Epidermal melanocyte (primary cell): ENCODE measurements around the gene FLAD1.

ENCODE experiments used
- DNase-seq: peaks from one replicate; pipeline ENCODE4 v3.0.0; 2011; ENCODE audit warnings: low spot score; ENCODE audit not compliant: insufficient read length

The FLAD1 gene

DNA sequence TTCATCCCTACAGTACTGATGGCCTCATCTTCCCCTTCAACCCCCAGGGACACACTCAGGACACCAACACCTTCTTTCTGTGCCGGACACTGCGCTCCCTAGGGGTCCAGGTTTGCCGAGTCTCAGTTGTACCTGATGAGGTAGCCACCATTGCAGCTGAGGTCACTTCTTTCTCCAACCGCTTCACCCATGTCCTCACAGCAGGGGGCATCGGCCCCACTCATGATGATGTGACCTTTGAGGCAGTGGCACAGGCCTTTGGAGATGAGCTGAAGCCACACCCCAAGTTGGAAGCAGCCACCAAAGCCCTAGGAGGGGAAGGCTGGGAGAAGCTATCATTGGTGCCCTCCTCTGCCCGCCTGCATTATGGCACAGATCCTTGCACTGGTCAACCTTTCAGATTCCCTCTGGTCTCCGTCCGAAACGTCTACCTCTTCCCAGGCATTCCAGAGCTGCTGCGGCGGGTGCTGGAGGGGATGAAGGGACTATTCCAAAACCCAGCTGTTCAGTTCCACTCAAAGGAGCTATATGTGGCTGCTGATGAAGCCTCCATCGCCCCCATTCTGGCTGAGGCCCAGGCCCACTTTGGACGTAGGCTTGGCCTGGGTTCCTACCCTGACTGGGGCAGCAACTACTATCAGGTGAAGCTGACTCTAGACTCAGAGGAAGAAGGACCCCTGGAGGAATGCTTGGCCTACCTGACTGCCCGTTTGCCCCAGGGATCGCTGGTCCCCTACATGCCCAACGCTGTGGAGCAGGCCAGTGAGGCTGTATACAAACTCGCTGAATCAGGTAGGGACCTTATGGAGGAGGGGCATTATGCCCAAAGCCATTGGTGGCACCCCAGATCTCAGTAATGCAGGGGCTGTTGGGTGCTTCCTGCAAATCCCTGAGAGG, 5.2 kb downstream of the FLAD1 start:
- no peak for DNase-seq

DNA sequence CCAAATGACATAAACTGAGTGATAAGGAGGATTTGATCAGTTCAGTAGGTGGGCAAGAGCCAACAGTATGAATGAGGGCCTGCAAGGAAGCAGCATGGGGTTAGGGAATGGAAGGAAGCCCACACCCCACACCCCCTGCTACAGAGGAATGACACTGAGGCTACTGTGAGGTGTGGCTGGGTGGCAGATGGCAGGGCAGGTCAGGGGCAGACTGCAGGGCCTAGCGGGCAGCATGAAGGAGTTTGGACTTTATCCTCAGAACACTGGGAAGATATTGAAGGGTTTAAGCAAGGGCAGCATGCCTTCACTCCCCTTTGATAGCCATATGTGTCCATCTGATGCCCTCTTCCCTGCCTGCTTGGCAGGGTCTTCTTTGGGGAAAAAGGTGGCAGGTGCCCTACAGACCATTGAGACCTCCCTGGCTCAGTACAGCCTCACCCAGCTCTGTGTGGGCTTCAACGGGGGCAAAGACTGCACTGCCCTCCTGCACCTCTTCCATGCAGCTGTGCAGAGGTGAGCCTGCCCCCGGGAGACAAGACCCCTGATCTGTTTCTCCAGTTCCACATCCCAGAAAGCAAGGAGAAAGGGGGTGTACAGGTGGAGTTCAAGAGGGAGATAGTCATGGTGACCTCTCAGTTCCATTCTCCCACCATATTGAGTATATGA, 6.2 kb downstream of the FLAD1 start:
- DNase-seq = no peak

DNA sequence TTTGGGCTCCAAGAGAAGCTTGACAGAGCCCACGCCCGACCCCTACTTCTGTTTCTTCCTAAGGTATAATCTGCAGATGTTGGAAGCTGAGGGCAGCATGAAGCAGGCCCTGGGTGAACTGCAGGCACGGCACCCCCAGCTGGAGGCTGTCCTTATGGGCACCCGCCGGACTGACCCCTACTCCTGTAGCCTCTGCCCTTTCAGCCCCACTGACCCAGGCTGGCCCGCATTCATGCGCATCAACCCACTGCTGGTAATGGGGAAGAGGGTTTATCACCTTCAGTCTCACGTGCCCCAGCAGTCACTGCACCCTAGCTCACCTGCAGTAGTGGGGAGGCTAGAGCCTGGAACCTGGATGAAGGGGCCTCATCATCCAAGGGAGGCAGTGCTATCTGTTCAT, 7.1 kb downstream of the FLAD1 start:
- DNase-seq = no peak

DNA sequence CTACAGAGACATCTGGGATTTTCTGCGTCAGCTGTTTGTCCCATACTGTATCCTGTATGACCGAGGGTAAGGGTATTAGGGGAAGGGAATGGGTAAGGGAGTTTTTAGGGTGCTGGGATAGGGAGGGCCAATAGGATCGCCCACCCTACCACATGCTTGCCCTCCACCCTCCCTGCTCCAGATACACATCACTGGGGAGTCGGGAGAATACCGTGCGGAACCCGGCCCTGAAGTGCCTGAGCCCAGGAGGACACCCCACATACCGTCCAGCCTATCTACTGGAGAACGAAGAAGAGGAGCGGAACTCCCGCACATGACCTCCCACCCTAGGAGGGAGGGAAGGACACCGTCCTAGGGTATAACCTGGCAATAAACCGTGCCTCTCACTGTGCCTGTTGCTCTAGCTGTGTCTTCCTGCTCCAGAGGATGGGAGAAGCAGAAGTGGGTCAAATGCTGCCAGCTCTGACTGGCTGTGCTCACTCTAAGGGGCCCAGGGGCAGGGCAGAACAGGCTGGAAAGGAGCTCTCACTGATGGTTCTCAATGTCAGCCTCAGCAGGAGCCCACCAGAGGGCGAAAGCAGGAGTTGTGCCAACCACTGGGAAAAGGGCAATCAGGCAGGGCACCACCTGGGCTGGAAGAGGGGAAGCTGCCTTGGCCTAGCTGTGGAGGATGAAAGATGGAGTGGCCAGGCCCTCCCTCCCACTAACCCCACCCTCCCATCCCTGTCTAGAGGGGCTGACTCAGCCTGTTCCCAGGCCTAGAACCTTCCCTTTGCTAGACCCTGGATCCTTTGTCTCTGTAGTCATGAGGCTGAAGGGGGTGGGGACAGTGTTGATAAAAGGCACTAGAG, 9.8 kb downstream of the FLAD1 start:
- no peak for DNase-seq

DNA sequence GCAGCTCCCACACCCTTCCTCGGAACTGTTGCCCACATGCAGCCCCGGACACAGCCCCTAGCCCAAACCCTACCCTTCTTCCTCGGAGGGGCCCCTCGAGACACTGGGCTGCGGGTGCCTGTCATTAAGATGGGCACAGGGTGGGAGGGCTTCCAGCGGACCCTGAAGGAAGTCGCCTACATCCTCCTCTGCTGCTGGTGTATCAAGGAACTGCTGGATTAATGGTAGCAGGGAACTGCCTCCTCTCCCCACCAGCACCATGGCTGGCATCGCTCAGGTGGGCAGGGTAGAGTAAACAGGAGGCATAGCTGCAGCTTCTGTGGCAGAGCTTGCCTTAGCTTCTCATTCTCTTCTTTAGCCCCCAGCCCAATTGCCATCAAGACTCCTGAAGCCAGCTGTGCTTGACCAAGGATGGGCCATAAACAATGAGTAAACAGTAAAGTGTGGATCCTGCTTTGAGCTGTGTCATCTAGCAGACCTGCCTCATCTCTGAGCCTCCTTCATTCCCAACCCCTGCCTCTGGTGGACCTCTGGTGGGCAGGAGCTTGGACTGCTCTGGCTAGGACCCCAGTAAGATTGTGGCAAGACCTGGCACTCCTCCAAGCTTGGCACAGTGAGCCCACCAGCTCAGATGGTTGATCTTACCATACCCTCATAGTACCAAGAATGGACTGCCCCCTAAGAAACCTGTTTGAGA, 10.6 kb downstream of the FLAD1 start, which contains the start of gene LENEP:
LENEP (plus strand) TSS at position 15 of the 697 bp plus-strand sequence; CDS start at position 37, 22 bp downstream.
- no peak for DNase-seq

DNA sequence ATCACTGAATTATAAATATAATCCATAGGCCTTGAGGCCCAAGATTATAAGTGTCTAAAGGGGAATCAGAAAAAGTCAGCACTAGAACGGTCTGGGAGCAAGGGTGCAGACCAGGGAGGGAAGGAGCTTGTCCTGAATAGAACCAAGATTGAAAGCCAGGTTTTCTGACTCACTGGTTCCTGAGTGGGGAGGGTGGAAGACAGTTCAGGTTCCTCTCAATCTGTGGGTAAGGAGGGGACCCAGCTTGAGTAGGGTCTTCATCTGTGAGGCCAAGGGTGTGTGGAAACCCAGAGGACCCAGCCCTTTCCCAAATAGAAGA, 11.1 kb downstream of the FLAD1 start:
- no peak for DNase-seq

DNA sequence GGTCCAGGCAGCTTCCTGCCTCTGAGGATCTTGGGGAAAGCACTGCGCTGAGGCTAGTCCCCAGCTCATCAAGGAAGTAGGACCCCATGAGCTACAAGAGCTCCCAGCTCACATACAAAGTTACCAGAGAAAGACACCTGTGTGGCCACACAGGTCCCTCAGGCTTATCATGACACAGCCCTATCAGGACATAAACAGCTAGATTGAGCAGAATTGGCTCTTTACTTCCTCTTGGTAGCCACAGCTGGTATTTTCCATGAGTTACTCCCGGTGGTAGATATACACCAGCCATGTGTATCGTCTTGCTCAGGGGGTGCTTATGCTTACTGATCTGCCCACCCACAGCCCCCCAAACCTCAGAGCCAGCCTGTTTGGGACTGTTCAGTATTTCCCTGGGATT, 11.4 kb downstream of the FLAD1 start:
- no peak for DNase-seq

DNA sequence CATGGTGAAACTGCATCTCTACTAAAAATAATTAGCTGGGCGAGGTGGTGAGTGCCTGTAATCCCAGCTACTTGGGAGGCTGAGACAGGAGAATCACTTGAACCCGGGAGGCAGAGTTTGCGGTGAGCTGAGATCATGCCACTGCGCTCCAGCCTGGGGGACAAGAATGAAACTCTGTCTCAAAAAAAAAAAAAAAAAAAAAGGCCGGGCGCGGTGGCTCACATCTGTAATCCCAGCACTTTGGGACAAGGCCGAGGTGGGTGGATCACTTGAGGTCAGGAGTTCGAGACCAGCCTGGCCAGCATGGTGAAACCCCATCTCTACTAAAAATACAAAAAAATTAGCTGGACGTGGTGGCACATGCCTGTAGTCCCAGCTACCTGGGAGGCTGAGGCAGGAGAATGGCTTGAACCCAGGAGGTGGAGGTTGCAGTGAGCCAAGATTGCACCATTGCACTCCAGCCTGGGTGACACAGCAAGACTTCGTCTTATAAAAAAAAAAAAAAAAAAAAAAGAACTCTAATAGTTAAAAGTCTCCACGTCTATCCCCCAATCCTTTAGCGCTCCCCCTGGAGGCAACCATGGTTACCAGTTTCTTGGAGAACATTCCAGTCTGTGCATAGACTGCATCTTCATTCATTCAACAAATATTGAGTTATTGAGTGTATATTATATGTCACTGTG, 12.3 kb downstream of the FLAD1 start:
- DNase-seq = peak; percentile 79

DNA sequence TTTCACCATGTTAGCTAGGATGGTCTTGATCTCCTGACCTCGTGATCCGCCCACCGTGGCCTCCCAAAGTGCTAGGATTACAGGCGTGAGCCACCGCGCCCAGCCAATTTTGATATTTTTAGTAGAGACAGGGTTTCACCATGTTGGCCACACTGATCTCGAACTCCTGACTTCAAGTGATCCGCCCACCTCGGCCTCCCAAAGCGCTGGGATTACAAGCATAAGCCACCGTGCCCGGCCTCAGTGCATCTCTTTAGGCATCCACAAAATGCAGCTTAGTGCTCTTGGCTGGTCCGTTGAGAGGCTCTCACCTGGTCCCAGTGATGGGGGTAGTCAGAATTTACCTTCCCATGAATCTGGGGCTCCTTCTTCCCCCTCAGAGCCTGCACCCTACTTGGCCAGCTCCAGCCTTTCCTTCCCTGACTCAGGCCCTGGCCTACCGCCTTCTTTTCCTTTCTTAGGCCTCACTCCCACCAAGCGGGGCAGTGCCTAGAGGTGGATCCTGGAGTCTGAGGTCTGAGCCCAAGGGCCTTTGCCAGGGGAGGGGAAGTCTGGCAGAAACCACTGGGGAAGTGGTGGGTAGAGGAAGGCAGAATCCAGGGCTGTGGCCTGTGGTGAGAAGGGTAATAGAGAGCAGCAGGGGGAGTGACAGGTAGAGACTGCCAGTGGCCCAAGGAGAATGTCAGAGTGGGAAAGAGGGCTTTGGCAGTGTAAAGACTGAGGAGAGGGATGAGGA, 14.0 kb downstream of the FLAD1 start:
- no peak for DNase-seq

DNA sequence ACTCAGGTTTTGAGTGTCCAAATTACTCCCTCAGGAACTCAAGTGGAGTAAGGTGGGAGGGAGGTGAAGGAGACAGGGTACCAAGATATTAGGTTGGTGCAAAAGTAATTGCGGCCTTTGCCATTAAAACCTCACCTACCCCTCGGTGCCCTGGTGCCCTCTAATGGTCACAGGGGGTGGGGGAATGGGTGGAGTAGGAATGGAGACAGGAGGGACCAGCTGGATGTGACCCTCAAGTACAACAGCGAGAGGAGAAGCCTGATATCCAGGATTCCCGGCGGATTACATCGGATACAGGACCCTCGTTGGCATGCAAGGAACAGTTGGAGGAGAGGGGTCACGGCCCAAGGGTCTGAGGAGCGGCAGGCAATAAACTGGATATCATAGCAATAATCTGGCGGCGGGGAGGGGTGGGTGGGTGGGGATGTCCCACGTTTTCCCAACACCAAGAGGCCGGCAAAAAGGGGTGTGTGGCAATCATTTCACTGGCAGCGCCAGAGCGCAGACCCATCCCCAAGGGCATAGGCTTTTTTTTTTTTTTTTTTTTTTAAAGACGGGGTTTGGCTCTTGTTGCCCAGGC, 15.1 kb downstream of the FLAD1 start:
- no peak for DNase-seq

DNA sequence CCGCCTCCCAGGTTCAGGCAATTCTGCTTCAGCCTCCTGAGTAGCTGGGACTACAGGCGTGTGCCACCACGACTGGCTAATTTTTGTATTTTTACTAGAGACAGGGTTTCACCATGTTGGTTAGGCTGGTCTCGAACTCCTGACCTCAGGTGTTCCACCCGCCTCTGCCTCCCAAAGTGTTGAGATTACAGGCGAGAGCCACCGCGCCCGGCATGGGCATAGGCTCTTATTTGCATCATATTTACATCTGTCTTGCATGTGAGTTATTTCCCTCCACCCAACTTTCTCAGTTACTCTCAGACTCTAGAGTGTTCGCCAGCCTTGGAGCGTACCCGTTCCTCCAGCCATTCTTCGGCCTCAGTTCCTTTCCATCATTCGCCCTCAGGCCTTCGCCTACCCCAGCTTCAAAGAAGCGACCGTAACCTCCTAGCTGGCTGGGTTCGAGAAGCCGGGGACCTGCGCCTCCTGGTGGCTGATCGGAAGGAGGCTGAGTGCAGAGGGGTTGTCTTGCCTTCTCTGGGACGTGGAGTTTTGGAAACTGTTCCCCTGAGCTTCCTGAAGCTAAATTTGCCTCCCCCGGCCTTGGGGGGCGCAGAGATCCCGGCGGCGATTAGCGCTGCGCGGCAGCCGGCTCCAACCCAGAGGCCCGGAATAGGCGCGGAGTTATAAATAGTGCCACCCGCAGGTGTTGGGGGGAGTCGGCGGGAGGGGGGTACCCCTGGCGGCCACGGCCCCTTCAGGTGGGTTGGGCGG, 15.8 kb downstream of the FLAD1 start:
- no peak for DNase-seq

DNA sequence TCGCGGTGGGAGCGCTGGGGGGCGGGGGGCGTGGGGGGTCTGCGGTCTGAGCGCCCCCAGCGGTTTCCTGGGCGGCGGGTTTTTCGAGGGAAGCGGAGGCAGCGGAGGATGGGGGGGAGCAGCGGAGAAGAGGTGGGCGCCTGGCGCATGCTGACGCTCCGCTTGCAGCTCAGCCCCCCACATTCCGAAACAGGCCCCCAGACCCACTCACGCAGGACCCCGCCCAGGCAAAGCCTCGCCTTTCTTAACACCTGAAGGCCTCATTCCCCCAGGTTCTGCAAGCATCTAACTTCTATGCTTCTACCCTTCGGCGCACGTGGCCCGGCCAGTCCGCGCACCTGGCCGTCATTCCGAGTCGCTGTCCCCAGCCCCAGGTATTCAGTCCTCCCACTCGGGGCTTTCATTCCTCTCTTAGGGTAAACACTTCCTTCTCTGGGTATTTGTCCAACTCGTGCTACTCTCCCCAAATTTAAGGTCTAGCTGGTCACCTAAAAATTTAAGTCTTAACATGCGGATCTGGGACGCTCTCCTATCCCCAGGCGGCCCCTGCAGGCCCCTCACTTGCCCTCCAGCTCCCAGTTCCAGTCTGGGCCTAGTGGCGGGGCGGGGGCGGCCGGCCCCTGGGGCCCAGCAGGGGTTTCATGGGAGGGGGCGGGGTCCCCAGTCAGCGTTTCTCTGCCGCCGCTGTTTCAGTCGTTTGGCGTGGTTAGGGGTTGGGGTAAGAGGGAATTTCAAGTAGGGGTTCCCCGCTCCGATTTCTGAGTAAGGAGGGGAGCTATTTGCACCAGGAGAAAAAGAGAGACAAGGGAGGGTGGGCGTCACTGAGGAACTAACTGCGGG, 16.6 kb downstream of the FLAD1 start:
- DNase-seq = no peak

DNA sequence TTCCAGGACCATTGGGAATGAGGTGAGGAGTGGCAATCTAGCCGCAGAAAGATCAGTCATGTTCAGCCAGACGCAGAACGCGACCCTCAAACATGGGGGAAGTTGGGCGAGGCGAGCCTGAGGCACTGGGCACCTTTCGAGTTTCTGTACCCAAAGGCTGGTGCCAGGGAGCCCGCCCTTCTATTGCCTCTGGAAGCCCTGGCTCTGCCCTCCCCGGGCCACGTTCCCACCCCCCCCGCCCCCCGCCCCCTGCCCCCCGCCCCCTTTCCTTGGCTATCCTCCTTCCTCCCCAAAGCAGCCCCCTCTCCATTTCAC, 17.2 kb downstream of the FLAD1 start:
- DNase-seq = no peak

DNA sequence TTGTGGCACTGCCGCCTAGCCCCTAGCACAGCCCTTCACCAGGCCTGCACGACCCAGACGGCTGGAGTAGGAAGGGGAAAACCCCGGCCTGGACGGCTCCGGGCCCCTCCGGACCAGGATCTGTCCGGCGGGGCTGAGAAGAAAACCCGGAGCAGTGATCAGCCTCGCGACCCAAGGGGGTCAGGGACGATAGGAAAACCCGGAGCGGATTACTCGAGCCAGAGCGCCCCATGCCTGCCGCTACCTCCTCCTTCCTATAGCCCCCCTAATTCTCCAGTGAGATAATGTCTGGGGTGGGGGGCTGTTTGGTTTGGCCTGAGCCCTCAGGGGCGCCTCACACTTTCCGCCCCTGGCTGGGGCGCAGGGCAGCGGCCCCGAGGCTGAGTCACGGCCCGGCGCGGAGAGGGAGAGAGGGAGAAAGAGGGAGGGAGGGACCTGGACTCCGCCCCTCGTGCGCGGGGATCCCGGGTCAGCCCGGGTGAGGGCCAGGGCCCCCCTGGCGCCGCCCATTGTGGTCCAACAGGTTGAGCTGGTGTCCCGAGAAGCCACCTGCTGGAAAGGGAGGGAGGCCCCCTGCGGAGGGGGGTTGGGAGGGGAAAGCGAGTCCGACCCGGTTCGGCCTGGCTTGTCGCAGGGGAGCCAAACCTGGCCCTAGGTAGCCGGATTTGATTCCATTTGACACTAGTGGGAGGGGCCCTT, 17.7 kb downstream of the FLAD1 start:
- DNase-seq = peak; percentile 97

DNA sequence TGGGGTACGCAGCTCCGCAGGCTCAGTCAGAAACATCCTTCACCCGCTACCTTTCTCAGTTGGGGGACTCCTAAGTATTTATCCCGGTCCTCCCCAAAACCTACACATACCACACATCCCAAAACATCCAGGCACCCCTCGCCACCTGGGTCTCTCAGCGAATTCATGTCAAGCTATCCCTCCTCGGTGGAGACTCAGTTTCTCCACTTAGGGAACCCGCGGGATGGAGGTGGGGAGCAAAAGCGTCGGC, 18.2 kb downstream of the FLAD1 start:
- no peak for DNase-seq

DNA sequence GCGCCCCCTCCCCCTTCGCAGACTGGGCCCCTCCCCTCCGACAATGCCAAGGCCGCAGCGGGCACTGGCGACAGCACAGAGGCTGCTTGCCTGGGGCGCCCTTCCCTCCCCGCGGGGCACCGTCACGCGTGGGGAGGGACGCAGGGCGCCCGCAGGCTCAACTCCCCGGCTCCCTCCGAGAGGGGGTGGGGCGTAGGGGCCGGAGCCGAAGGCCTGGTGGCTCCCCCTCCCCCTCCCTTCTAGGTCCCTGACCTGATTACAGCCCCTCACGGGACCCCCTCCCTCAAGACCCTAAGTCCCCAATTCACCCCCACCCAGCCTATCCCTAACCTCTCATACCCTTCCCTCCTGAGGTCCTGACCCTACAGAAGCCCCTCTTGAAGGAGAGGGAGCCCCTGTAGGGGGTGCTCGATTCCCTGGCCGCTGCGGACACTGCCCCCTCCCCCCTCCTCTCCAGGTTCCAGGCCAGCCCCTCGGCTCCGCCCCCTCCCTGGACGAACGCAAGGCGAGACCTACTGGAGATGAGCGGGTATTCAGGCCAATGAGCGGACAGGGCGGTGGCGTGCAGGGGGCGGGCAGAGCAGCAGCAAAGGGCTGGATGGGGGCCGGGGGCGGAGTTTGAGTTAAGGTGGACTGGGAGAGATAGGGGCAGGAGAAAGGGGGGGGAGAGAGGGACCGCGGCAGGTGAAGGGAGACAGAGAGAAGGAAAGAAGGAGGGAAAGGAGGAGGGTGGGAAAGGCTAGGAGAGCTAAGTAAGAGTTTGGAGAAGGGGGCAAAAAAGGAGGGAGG, 18.7 kb downstream of the FLAD1 start:
- DNase-seq = peak; percentile 99
